WTC11 (cell line): ENCODE data around the gene MACF1. TPM values are rescaled to one million over a fixed set of nuclear protein-coding genes. Genes with fewer than 3 reads are reported as not detected.

Source experiments
- ATAC-seq: fragments of 200-7000 bp; cut with Tn5 transposase; 2 replicates; pipeline ENCODE4 v1.10.0; 2021; ENCODE audit warnings: mild to moderate bottlenecking, moderate library complexity
- CTCF ChIA-PET: fragments of 300-600 bp; sonication (Branson Sonifier 250); formaldehyde crosslinking; loops from one replicate; lab custom pipeline; 2021; ENCODE audit warnings: antibody characterized with exemption; lab: Charles Lee
- POLR2A ChIA-PET: fragments of 350-600 bp; sonication (Branson Sonifier 250); formaldehyde crosslinking; loops from one replicate; lab custom pipeline; 2021; ENCODE audit warnings: antibody characterized with exemption; lab: Charles Lee
- DNase-seq: peaks from one replicate; pipeline ENCODE4 v3.0.0; 2021; ENCODE audit warnings: low spot score
- H3K27ac Mint-ChIP-seq: 2 replicates; pipeline ENCODE4 v1.8.0; 2021; ENCODE audit warnings: mixed read lengths
- H3K27me3 Mint-ChIP-seq: 2 replicates; pipeline ENCODE4 v1.8.0; 2021; ENCODE audit warnings: low read depth, mild to moderate bottlenecking, moderate library complexity, mixed read lengths
- H3K36me3 Mint-ChIP-seq: 2 replicates; pipeline ENCODE4 v1.8.0; 2021; ENCODE audit warnings: mixed read lengths
- H3K4me1 Mint-ChIP-seq: 2 replicates; pipeline ENCODE4 v1.8.0; 2022; ENCODE audit warnings: mixed read lengths
- H3K4me3 Mint-ChIP-seq: 2 replicates; pipeline ENCODE4 v1.8.0; 2021; ENCODE audit warnings: mild to moderate bottlenecking, moderate library complexity, mixed read lengths
- H3K9me3 Mint-ChIP-seq: 2 replicates; pipeline ENCODE4 v1.8.0; 2021; ENCODE audit warnings: mixed read lengths
- AFF4 ChIP-seq: sonication (generic); formaldehyde crosslinking; IDR thresholded peaks from 2 replicates; pipeline ENCODE4 v1.8.1; 2023; ENCODE audit warnings: mild to moderate bottlenecking, missing genetic modification reagents, borderline replicate concordance
- ATF1 ChIP-seq: sonication (generic); formaldehyde crosslinking; IDR thresholded peaks from 2 replicates; pipeline ENCODE4 v1.8.1; 2023; ENCODE audit warnings: mild to moderate bottlenecking, moderate library complexity, missing genetic modification reagents
- CREM ChIP-seq: sonication (generic); formaldehyde crosslinking; IDR thresholded peaks from 2 replicates; pipeline ENCODE4 v1.8.1; 2022; ENCODE audit warnings: mild to moderate bottlenecking, missing genetic modification reagents, moderate library complexity
- CTCF ChIP-seq: fragments of 200-600 bp; IDR thresholded peaks from 2 replicates; pipeline ENCODE4 v1.8.0; 2022; ENCODE audit warnings: antibody characterized with exemption
- HMGA2 ChIP-seq: fragments of 250-450 bp; sonication (Bioruptor Pico); IDR thresholded peaks from 2 replicates; pipeline ENCODE4 v1.4.0; 2021; ENCODE audit warnings: mild to moderate bottlenecking, moderate library complexity
- HMGXB4 ChIP-seq: sonication (generic); formaldehyde crosslinking; IDR thresholded peaks from 2 replicates; pipeline ENCODE4 v1.8.1; 2023; ENCODE audit warnings: mild to moderate bottlenecking, moderate library complexity, missing genetic modification reagents
- JUN ChIP-seq: sonication (generic); formaldehyde crosslinking; IDR thresholded peaks from 2 replicates; pipeline ENCODE4 v1.8.0; 2023; ENCODE audit warnings: mild to moderate bottlenecking, missing genetic modification reagents
- MYBL2 ChIP-seq: sonication (generic); formaldehyde crosslinking; IDR thresholded peaks from 2 replicates; pipeline ENCODE4 v1.8.1; 2023; ENCODE audit warnings: mild to moderate bottlenecking, moderate library complexity, missing genetic modification reagents
- NFATC4 ChIP-seq: fragments of 250-450 bp; sonication (Bioruptor Pico); IDR thresholded peaks from 2 replicates; pipeline ENCODE4 v1.9.0; 2021; ENCODE audit warnings: mild to moderate bottlenecking
- NFE2L1 ChIP-seq: sonication (generic); formaldehyde crosslinking; IDR thresholded peaks from 2 replicates; pipeline ENCODE4 v1.8.1; 2023; ENCODE audit warnings: missing genetic modification reagents
- NR1H2 ChIP-seq: sonication (generic); formaldehyde crosslinking; IDR thresholded peaks from 2 replicates; pipeline ENCODE4 v1.9.0; 2021; ENCODE audit warnings: mild to moderate bottlenecking, moderate library complexity, missing genetic modification reagents
- SOX15 ChIP-seq: fragments of 250-450 bp; sonication (Bioruptor Pico); IDR thresholded peaks from 2 replicates; pipeline ENCODE4 v1.9.0; 2021; ENCODE audit warnings: mild to moderate bottlenecking
- ZNF396 ChIP-seq: fragments of 250-450 bp; sonication (Bioruptor Pico); IDR thresholded peaks from 2 replicates; pipeline ENCODE4 v1.8.0; 2021; ENCODE audit warnings: mild to moderate bottlenecking, moderate library complexity, borderline replicate concordance
- ZSCAN18 ChIP-seq: fragments of 250-450 bp; sonication (Bioruptor Pico); IDR thresholded peaks from 2 replicates; pipeline ENCODE4 v2.1.2; 2022; ENCODE audit warnings: mild to moderate bottlenecking, moderate library complexity
- total RNA-seq: library from RNA; stranded (reverse); gene quantifications from 3 replicates; pipeline ENCODE4 v1.2.3, GENCODE V29; 2021

The MACF1 gene
- total RNA-seq, 1 experiment from 2014 or later, result 327 TPM

GRCh38 chr1:39181311-39181710 is 23.2 kb upstream of the MACF1 start:
- H3K27me3 Mint-ChIP-seq, result no peaks in the 10 kb centered on the region
- H3K4me1 Mint-ChIP-seq, result peaks cover 55% of the 10 kb centered on the region
- H3K4me3 Mint-ChIP-seq, result no peak overlapping the region
- no peak for ATAC-seq
- peaks cover 7% of the 10 kb centered on the region for H3K9me3 Mint-ChIP-seq
- TF ChIP-seq ZNF396 (no peak), CREM (CRISPR knock-in tag) (no peak), AFF4 (CRISPR knock-in tag) (no peak), MYBL2 (CRISPR knock-in tag) (no peak), HMGXB4 (CRISPR knock-in tag) (no peak), ZSCAN18 (CRISPR knock-in tag) (no peak), ATF1 (CRISPR knock-in tag) (no peak)
- POLR2A ChIA-PET, result no interaction called here
- no peak for DNase-seq
- CTCF ChIA-PET, result no interaction called here
- H3K36me3 Mint-ChIP-seq, result peaks cover 7% of the 10 kb centered on the region
- peak overlapping the region; percentile 36; the same call in 1 of the 2 replicates for H3K27ac Mint-ChIP-seq

GRCh38 chr1:39182804-39183203 is 21.7 kb upstream of the MACF1 start:
- Mint-ChIP-seq H3K4me1 (peaks cover 51% of the 10 kb centered on the region), H3K9me3 (peaks cover 7% of the 10 kb centered on the region), H3K36me3 (peaks cover 7% of the 10 kb centered on the region), H3K27ac (no peak overlapping the region), H3K27me3 (no peaks in the 10 kb centered on the region), H3K4me3 (no peak overlapping the region)
- TF ChIP-seq JUN (no peak), NR1H2 (CRISPR knock-in tag) (no peak), CTCF (no peak), NFATC4 (no peak), SOX15 (CRISPR knock-in tag) (no peak), NFE2L1 (CRISPR knock-in tag) (no peak), HMGA2 (no peak)
- no peak for DNase-seq
- ChIA-PET POLR2A (no interaction called here), CTCF (interaction anchor here (2.1 to 2.7 kb wide), 4 partner anchors 10 to 80 kb away, joined by 9 to 30 read pairs (median 12); no protein-coding TSS in a partner anchor)
- ATAC-seq, result no peak
